ENCODE data around the gene EIPR1. TPM values are rescaled to one million over a fixed set of nuclear protein-coding genes. Genes with fewer than 3 reads are reported as not detected.

EIPR1 gene
- total RNA-seq, 1 donor from 2014 or later = 32.0 TPM

DNA sequence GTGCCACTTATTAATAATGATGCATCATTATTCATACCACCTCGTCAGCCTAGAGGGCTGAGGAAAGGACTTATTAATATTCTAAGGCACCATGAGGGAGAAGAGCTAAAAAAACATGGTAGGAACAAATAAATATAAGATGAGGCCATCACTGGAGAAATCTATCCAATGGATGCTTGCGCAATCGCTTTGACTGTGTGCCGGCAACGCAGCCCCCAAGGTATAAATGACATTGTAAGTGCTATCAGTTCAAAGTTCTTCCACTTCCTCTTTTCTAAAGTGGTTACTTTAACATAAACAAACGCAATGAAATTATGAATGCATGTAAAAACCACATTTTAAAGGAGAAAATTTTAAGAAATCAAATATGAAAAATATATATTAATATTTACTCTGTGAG lies 164.6 kb downstream of the EIPR1 start:
- Mint-ChIP-seq H3K36me3 (ENCODE audit: insufficient read depth) (peaks cover 7% of the 10 kb centered on the region), H3K4me3 (ENCODE audit: low read depth) (no peak overlapping the region), H3K27me3 (no peaks in the 10 kb centered on the region), H3K4me1 (ENCODE audit: low read depth) (no peaks in the 10 kb centered on the region), H3K9me3 (ENCODE audit: low read depth) (no peaks in the 10 kb centered on the region), H3K27ac (no peak overlapping the region)
- TF ChIP-seq, protein P1, sequence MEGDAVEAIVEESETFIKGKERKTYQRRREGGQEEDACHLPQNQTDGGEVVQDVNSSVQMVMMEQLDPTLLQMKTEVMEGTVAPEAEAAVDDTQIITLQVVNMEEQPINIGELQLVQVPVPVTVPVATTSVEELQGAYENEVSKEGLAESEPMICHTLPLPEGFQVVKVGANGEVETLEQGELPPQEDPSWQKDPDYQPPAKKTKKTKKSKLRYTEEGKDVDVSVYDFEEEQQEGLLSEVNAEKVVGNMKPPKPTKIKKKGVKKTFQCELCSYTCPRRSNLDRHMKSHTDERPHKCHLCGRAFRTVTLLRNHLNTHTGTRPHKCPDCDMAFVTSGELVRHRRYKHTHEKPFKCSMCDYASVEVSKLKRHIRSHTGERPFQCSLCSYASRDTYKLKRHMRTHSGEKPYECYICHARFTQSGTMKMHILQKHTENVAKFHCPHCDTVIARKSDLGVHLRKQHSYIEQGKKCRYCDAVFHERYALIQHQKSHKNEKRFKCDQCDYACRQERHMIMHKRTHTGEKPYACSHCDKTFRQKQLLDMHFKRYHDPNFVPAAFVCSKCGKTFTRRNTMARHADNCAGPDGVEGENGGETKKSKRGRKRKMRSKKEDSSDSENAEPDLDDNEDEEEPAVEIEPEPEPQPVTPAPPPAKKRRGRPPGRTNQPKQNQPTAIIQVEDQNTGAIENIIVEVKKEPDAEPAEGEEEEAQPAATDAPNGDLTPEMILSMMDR (IDR thresholded peaks at IDR 0.05; ENCODE audit: unreplicated experiment) = no peak
- no peak for DNase-seq (ENCODE audit: low spot score, unreplicated experiment)

DNA sequence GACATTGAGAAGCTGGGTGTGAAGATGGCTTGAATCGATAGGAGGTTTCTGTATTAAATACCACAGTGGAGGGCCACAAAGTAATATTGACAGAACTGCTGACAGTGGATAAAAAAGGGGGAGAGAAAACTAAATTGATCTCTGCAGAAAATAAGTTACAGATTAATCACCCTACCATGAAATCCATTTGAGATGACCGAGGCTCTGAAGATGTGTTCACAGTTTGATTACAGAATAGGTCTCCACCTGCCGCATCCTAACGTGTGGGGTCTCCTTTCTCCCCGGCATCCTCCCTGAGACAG lies 165.6 kb downstream of the EIPR1 start:
- TF ChIP-seq, protein P1 (IDR thresholded peaks at IDR 0.05; ENCODE audit: unreplicated experiment) = no peak
- H3K27ac Mint-ChIP-seq = no peak overlapping the region
- no peak for DNase-seq (ENCODE audit: low spot score, unreplicated experiment)
- H3K27me3 Mint-ChIP-seq = no peaks in the 10 kb centered on the region
- no peak overlapping the region for H3K4me3 Mint-ChIP-seq (ENCODE audit: low read depth)
- no peaks in the 10 kb centered on the region for H3K9me3 Mint-ChIP-seq (ENCODE audit: low read depth)
- no peaks in the 10 kb centered on the region for H3K4me1 Mint-ChIP-seq (ENCODE audit: low read depth)
- H3K36me3 Mint-ChIP-seq (ENCODE audit: insufficient read depth) = peaks cover 7% of the 10 kb centered on the region

DNA sequence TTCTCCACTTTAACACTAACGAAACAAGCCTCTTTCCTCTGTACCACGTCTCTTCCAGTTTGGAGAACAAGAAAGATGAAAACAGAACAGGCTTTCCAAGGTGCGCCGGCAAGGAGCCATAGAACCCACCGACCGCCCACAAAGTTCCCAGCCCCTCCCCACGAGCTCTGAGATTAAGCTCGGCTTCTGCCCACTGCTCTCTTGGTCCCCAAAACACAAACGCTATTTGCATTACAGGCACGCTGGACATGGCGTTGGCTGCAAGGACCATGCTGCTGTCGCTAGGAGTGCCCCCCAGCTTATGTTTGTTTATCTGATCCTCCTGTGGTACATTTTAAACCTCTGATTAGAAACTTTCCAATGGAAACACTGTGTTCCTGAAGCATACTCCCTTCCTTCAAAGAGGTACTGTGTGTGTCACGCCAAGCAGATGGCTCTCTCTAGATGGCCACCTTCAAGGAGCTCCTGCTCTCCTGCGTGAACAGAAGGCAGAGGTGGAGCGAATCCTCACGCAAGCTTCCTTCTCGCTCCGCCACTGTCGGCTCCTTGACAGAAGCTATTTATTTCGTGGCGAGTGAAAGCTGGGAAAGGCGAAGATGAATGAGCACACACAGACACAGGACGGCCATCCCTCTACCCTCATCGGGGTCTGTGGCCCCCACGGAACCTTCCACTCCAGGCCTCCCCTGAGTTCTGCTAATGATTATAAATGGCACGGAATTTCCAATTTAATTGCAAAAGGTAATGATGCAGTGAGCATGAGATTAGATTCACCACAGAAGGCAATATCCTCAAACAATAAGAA lies 166.2 kb downstream of the EIPR1 start:
- no peaks in the 10 kb centered on the region for H3K4me1 Mint-ChIP-seq (ENCODE audit: low read depth)
- TF ChIP-seq, protein P1 (IDR thresholded peaks at IDR 0.05; ENCODE audit: unreplicated experiment) = no peak
- no peak for DNase-seq (ENCODE audit: low spot score, unreplicated experiment)
- H3K27ac Mint-ChIP-seq = no peak overlapping the region
- H3K4me3 Mint-ChIP-seq (ENCODE audit: low read depth) = no peak overlapping the region
- peaks cover 7% of the 10 kb centered on the region for H3K36me3 Mint-ChIP-seq (ENCODE audit: insufficient read depth)
- no peaks in the 10 kb centered on the region for H3K27me3 Mint-ChIP-seq
- H3K9me3 Mint-ChIP-seq (ENCODE audit: low read depth) = no peaks in the 10 kb centered on the region

DNA sequence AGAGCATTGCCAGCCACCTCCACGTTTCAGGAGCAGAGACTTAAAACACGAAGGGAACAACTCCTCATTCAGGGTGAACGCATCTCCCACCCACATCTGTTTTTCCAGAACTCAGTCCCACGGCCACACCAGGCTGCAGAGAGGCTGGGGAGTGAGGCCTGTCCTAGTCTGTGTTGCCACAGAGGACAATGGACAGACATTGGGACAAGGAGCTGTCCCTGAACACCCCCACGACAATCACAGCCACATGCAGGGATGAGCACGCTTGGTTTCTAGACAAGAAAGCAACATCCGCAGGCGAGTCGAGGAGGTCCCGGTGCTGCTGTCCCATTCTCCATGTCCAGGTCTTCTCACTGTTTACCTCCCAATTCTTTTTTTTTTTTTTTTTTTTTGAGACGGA lies 167.4 kb downstream of the EIPR1 start:
- Mint-ChIP-seq H3K36me3 (ENCODE audit: insufficient read depth) (peaks cover 7% of the 10 kb centered on the region), H3K27ac (no peak overlapping the region), H3K4me1 (ENCODE audit: low read depth) (no peaks in the 10 kb centered on the region), H3K27me3 (no peaks in the 10 kb centered on the region), H3K4me3 (ENCODE audit: low read depth) (no peak overlapping the region), H3K9me3 (ENCODE audit: low read depth) (no peaks in the 10 kb centered on the region)
- DNase-seq (ENCODE audit: low spot score, unreplicated experiment) = no peak
- TF ChIP-seq, protein P1 (IDR thresholded peaks at IDR 0.05; ENCODE audit: unreplicated experiment) = no peak

DNA sequence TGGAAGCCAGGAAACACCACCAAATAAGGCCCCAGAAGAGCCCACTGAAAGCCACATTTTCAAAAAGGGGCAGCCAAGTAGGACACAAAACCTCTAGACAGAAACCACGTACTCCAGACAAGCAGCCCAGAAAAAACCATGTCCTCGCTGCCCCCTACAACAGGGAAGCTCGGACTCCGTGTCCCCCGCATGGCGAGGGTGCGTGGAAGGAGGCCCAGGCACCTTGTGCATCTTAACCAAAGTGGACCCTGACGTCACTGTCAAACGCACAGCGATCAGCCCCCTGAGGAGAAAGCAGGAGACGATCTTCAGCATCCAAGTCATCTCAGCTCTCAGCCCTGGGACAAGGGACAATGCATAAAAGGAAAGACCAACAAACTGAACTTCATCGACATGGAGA lies 168.4 kb downstream of the EIPR1 start:
- Mint-ChIP-seq H3K4me3 (ENCODE audit: low read depth) (no peak overlapping the region), H3K9me3 (ENCODE audit: low read depth) (no peaks in the 10 kb centered on the region)
- no peak for DNase-seq (ENCODE audit: low spot score, unreplicated experiment)

More for the DNA sequence above, 168.4 kb downstream of the EIPR1 start:
- TF ChIP-seq, protein P1 (IDR thresholded peaks at IDR 0.05; ENCODE audit: unreplicated experiment) = no peak
- Mint-ChIP-seq H3K27ac (no peak overlapping the region), H3K4me1 (ENCODE audit: low read depth) (no peaks in the 10 kb centered on the region), H3K36me3 (ENCODE audit: insufficient read depth) (peaks cover 7% of the 10 kb centered on the region), H3K27me3 (no peaks in the 10 kb centered on the region)
